GM10266 (cell line): Measurements from ENCODE around the gene ZDHHC19.

Experiments used
- DNase-seq: peaks from one replicate; pipeline ENCODE4 v3.0.0; 2012; ENCODE audit errors: extremely low spot score
- CTCF ChIP-seq: IDR thresholded peaks from 2 replicates; pipeline ENCODE4 v1.5.1; 2012; ENCODE audit warnings: mild to moderate bottlenecking, low read depth; ENCODE audit not compliant: control insufficient read depth, insufficient read depth; ENCODE audit errors: missing control alignments

The ZDHHC19 gene

GRCh38 chr3:196232154-196232881, 21.1 kb upstream of the ZDHHC19 start:
- DNase-seq = peak; percentile 77
- TF ChIP-seq CTCF = no peak

- DNase-seq = no peak
- TF ChIP-seq CTCF = no peak
Observed at GRCh38 chr3:196227629-196228493, 16.7 kb upstream of the ZDHHC19 start.

GRCh38 chr3:196227121-196227561, 15.9 kb upstream of the ZDHHC19 start:
- no peak for DNase-seq
- no peak for TF ChIP-seq CTCF

GRCh38 chr3:196225763-196226364, 14.7 kb upstream of the ZDHHC19 start:
- no peak for TF ChIP-seq CTCF
- no peak for DNase-seq

- no peak for TF ChIP-seq CTCF
Observed at GRCh38 chr3:196225086-196225485, 13.9 kb upstream of the ZDHHC19 start.

DNA sequence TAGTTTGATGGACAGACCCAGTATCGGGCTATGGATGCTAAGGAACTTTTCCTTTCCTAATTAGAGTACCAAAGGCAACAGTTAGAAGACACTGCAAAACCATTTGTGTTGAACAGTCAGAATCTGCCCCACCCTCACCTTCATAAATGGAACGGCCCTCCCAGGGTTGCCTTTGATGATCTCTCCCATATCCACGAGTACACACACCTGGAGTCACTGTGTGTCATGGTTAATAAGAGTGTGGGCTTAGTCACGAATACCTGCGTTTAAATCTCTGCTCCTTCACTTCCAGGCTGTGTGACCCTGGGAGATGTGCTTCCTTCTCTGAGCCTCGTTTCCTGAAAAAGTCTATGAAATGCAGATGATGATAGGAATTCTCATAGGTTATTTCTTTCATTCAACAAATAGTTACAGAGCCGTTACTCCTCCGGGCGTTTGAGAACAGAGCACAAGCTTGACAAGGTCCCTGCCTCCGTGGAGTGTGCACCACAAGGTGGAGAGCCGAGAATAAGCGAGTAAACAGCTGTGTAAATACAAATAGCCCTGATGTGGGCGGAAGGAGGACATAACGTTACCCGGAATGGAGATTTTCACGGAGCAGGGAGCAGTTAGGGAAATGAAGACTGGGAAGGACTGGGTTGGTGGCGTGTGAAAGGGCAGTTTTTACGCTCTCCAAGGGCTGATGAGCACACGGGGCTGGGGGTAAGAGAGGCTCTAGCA, 11.8 kb upstream of the ZDHHC19 start:
- no peak for DNase-seq

More at GRCh38 chr3:196225086-196225485, 13.9 kb upstream of the ZDHHC19 start:
- no peak for DNase-seq

More for the DNA sequence above, 11.8 kb upstream of the ZDHHC19 start:
- no peak for TF ChIP-seq CTCF
